Activated CD8-positive, alpha-beta T cell treated with anti-CD3 and anti-CD28 coated beads, Interleukin-2, amount 10 ng/mL, durations not matched to agents 7 days and 5 days (primary cell): ENCODE data around the gene ZBTB12. TPM values are rescaled to one million over a fixed set of nuclear protein-coding genes. Genes with fewer than 3 reads are reported as not detected.
"Not testable (repeated sequence)": the region's sequence is repeated elsewhere in the genome, so short reads cannot be mapped to it uniquely, and the experiment has no call there.

Source experiments
- ATAC-seq: fragments of 150-1000 bp; cut with Tn5 transposase; one replicate; pipeline ENCODE4 v1.10.0; 2021; ENCODE audit warnings: moderate library complexity
- CTCF ChIA-PET: fragments of 350-600 bp; sonication (Branson Sonifier 250); formaldehyde crosslinking; loops from one replicate; lab custom pipeline; 2021; ENCODE audit warnings: antibody characterized with exemption; lab: Charles Lee
- POLR2A ChIA-PET: fragments of 350-600 bp; sonication (Branson Sonifier 250); formaldehyde crosslinking; loops from one replicate; lab custom pipeline; 2021; ENCODE audit warnings: antibody characterized with exemption; lab: Charles Lee
- DNase-seq: peaks from one replicate; pipeline ENCODE4 v3.0.0-alpha.2; 2020
- H3K27ac Mint-ChIP-seq: one replicate; pipeline ENCODE4 v1.8.0; 2021; ENCODE audit warnings: mild to moderate bottlenecking, mixed read lengths
- H3K27me3 Mint-ChIP-seq: one replicate; pipeline ENCODE4 v1.8.0; 2021; ENCODE audit warnings: low read depth, mixed read lengths
- H3K36me3 Mint-ChIP-seq: one replicate; pipeline ENCODE4 v1.8.0; 2021; ENCODE audit warnings: low read depth, mixed read lengths
- H3K4me1 Mint-ChIP-seq: one replicate; pipeline ENCODE4 v1.8.0; 2021; ENCODE audit warnings: low read depth, mixed read lengths
- H3K4me3 Mint-ChIP-seq: one replicate; pipeline ENCODE4 v1.8.0; 2021; ENCODE audit warnings: mild to moderate bottlenecking, mixed read lengths
- H3K9me3 Mint-ChIP-seq: one replicate; pipeline ENCODE4 v1.8.0; 2022; ENCODE audit warnings: mixed read lengths; ENCODE audit not compliant: insufficient read depth
- total RNA-seq, 2 experiments: library from RNA; stranded (reverse); gene quantifications; one replicate each; pipeline ENCODE4 v1.2.3, GENCODE V29; 2021

The ZBTB12 gene
- total RNA-seq, 2 experiments from 2014 or later, result 1.6 to 1.8 TPM

GRCh38 chr6:31919624-31920303 is 17.9 kb upstream of the ZBTB12 start:
- ChIA-PET CTCF (interaction anchor here (1.7 kb wide), 1 partner anchor 32 kb away, joined by 7 read pairs; no protein-coding TSS in a partner anchor), POLR2A (no interaction called here)
- H3K27ac Mint-ChIP-seq, result no peak overlapping the region
- H3K27me3 Mint-ChIP-seq, result peaks cover 10% of the 10 kb centered on the region
- no peaks in the 10 kb centered on the region for H3K4me1 Mint-ChIP-seq
- DNase-seq (no peak), ATAC-seq (no peak)
- no peaks in the 10 kb centered on the region for H3K36me3 Mint-ChIP-seq
- H3K4me3 Mint-ChIP-seq, result no peak overlapping the region
- H3K9me3 Mint-ChIP-seq, result no peaks in the 10 kb centered on the region

- H3K27me3 Mint-ChIP-seq, result peaks cover 10% of the 10 kb centered on the region
These were observed 16.3 kb upstream of the ZBTB12 start for GRCh38 chr6:31918069-31918720.

GRCh38 chr6:31915756-31916155 is 13.9 kb upstream of the ZBTB12 start:
- POLR2A ChIA-PET, result no interaction called here
- Mint-ChIP-seq H3K27me3 (peaks cover 10% of the 10 kb centered on the region), H3K27ac (no peak overlapping the region), H3K36me3 (no peaks in the 10 kb centered on the region), H3K4me1 (no peaks in the 10 kb centered on the region), H3K4me3 (no peak overlapping the region), H3K9me3 (no peaks in the 10 kb centered on the region)
- CTCF ChIA-PET, result no interaction called here
- DNase-seq (no peak), ATAC-seq (no peak)

More at GRCh38 chr6:31918069-31918720, 16.3 kb upstream of the ZBTB12 start:
- ATAC-seq (no peak), DNase-seq (no peak)
- POLR2A ChIA-PET, result no interaction called here
- no peak overlapping the region for H3K4me3 Mint-ChIP-seq
- CTCF ChIA-PET, result interaction anchor here (1.2 to 1.7 kb wide), 2 partner anchors 31 to 34 kb away, joined by 3 to 5 read pairs; no protein-coding TSS in a partner anchor
- no peaks in the 10 kb centered on the region for H3K9me3 Mint-ChIP-seq
- no peaks in the 10 kb centered on the region for H3K36me3 Mint-ChIP-seq
- H3K27ac Mint-ChIP-seq, result no peak overlapping the region
- no peaks in the 10 kb centered on the region for H3K4me1 Mint-ChIP-seq

GRCh38 chr6:31915351-31915750 is 13.5 kb upstream of the ZBTB12 start:
- ATAC-seq, result no peak
- DNase-seq, result no peak
- Mint-ChIP-seq H3K27me3 (peaks cover 10% of the 10 kb centered on the region), H3K4me3 (no peak overlapping the region), H3K36me3 (no peaks in the 10 kb centered on the region), H3K4me1 (no peaks in the 10 kb centered on the region), H3K27ac (no peak overlapping the region), H3K9me3 (no peaks in the 10 kb centered on the region)
- ChIA-PET POLR2A (no interaction called here), CTCF (no interaction called here)

- CTCF ChIA-PET, result no interaction called here
- ATAC-seq, result no peak
- H3K27ac Mint-ChIP-seq, result no peak overlapping the region
- POLR2A ChIA-PET, result no interaction called here
- H3K4me1 Mint-ChIP-seq, result peaks cover 2% of the 10 kb centered on the region
- H3K27me3 Mint-ChIP-seq, result peaks cover 16% of the 10 kb centered on the region
- DNase-seq, result no peak
- H3K9me3 Mint-ChIP-seq, result no peaks in the 10 kb centered on the region
- no peaks in the 10 kb centered on the region for H3K36me3 Mint-ChIP-seq
- no peak overlapping the region for H3K4me3 Mint-ChIP-seq
These were observed 10.1 kb upstream of the ZBTB12 start for GRCh38 chr6:31911826-31912585.

GRCh38 chr6:31909298-31909697 is 7.4 kb upstream of the ZBTB12 start:
- H3K27ac Mint-ChIP-seq, ATAC-seq, DNase-seq, H3K9me3 Mint-ChIP-seq, H3K4me1 Mint-ChIP-seq, H3K36me3 Mint-ChIP-seq, POLR2A ChIA-PET, H3K4me3 Mint-ChIP-seq: not testable (repeated sequence)
- CTCF ChIA-PET, result interaction anchor here (0.6 kb wide), 1 partner anchor 17 kb away, joined by 3 read pairs; no protein-coding TSS in a partner anchor
- peaks cover 14% of the 10 kb centered on the region for H3K27me3 Mint-ChIP-seq

- H3K27me3 Mint-ChIP-seq, result peaks cover 14% of the 10 kb centered on the region
- H3K4me3 Mint-ChIP-seq, result no peak overlapping the region
- no peaks in the 10 kb centered on the region for H3K36me3 Mint-ChIP-seq
- no peak for DNase-seq
- H3K27ac Mint-ChIP-seq, result no peak overlapping the region
- POLR2A ChIA-PET, result no interaction called here
- ATAC-seq, result peak; percentile 27
- no peaks in the 10 kb centered on the region for H3K9me3 Mint-ChIP-seq
- H3K4me1 Mint-ChIP-seq, result peaks cover 2% of the 10 kb centered on the region
- CTCF ChIA-PET, result interaction anchor here (0.6 kb wide), 1 partner anchor 17 kb away, joined by 3 read pairs; no protein-coding TSS in a partner anchor
These were observed 6.9 kb upstream of the ZBTB12 start for GRCh38 chr6:31908791-31909190.

- CTCF ChIA-PET, H3K4me1 Mint-ChIP-seq, POLR2A ChIA-PET, H3K4me3 Mint-ChIP-seq, ATAC-seq, H3K9me3 Mint-ChIP-seq, H3K27ac Mint-ChIP-seq, H3K36me3 Mint-ChIP-seq, DNase-seq: not testable (repeated sequence)
- H3K27me3 Mint-ChIP-seq, result peaks cover 14% of the 10 kb centered on the region
These were observed 6.4 kb upstream of the ZBTB12 start for GRCh38 chr6:31908255-31908654.

GRCh38 chr6:31907158-31907813 is 5.4 kb upstream of the ZBTB12 start:
- DNase-seq (no peak), ATAC-seq (no peak)
- H3K27me3 Mint-ChIP-seq, result peaks cover 21% of the 10 kb centered on the region
- H3K9me3 Mint-ChIP-seq, result no peaks in the 10 kb centered on the region
- peaks cover 10% of the 10 kb centered on the region for H3K4me1 Mint-ChIP-seq
- H3K27ac Mint-ChIP-seq, result no peak overlapping the region
- ChIA-PET CTCF (interaction anchor here (1.0 kb wide), 1 partner anchor 10 kb away, joined by 3 read pairs; no protein-coding TSS in a partner anchor), POLR2A (interaction anchor here (0.6 kb wide), 2 partner anchors 12 to 43 kb away, joined by 3 to 4 read pairs; no protein-coding TSS in a partner anchor)
- no peaks in the 10 kb centered on the region for H3K36me3 Mint-ChIP-seq
- H3K4me3 Mint-ChIP-seq, result no peak overlapping the region

- ATAC-seq, H3K36me3 Mint-ChIP-seq, H3K27ac Mint-ChIP-seq, H3K4me3 Mint-ChIP-seq, H3K9me3 Mint-ChIP-seq, POLR2A ChIA-PET, DNase-seq: not testable (repeated sequence)
- H3K4me1 Mint-ChIP-seq, result peaks cover 11% of the 10 kb centered on the region
- CTCF ChIA-PET, result interaction anchor here (1.0 kb wide), 1 partner anchor 10 kb away, joined by 3 read pairs; no protein-coding TSS in a partner anchor
- H3K27me3 Mint-ChIP-seq, result peaks cover 21% of the 10 kb centered on the region
These were observed 4.8 kb upstream of the ZBTB12 start for GRCh38 chr6:31906727-31907126.

GRCh38 chr6:31906122-31906521 is 4.2 kb upstream of the ZBTB12 start:
- H3K27ac Mint-ChIP-seq, result no peak overlapping the region

More at GRCh38 chr6:31906122-31906521, 4.2 kb upstream of the ZBTB12 start:
- ChIA-PET CTCF (no interaction called here), POLR2A (no interaction called here)
- no peak overlapping the region for H3K4me3 Mint-ChIP-seq
- H3K27me3 Mint-ChIP-seq, result peaks cover 21% of the 10 kb centered on the region
- no peaks in the 10 kb centered on the region for H3K36me3 Mint-ChIP-seq
- peaks cover 13% of the 10 kb centered on the region for H3K4me1 Mint-ChIP-seq
- H3K9me3 Mint-ChIP-seq, result no peaks in the 10 kb centered on the region
- DNase-seq (no peak), ATAC-seq (no peak)
